ENCODE results near the gene PCSK6. TPM values are rescaled to one million over a fixed set of nuclear protein-coding genes. Genes with fewer than 3 reads are reported as not detected.

PCSK6 gene
- total RNA-seq, 3 donors from 2014 or later (not counting 1 experiment from before 2014, with no cell fraction given) = 1.5 to 2.4 (median 2.4) TPM

GRCh38 chr15:101307048-101307896 is 182.2 kb downstream of the PCSK6 start:
- no peak for TF ChIP-seq CTCF (IDR thresholded peaks at IDR 0.05)
- H3K36me3 ChIP-seq (ENCODE audit: control insufficient read depth, insufficient read depth, low read length) = no peaks in the 10 kb centered on the region
- intact Hi-C loops (cut with micrococcal nuclease) = no loop called here
- no peaks in the 10 kb centered on the region for H3K9me3 ChIP-seq (ENCODE audit: control insufficient read depth, insufficient read depth, low read length)
- no peaks in the 10 kb centered on the region for H3K9me3 Mint-ChIP-seq
- H3K4me1 ChIP-seq (ENCODE audit: control insufficient read depth, insufficient read depth, low read length) = no peaks in the 10 kb centered on the region
- no peak for ATAC-seq
- no peaks in the 10 kb centered on the region for H3K27me3 ChIP-seq (ENCODE audit: control insufficient read depth, insufficient read depth, low read length)
- no peaks in the 10 kb centered on the region for H3K4me1 Mint-ChIP-seq
- no peak overlapping the region for H3K27ac ChIP-seq (ENCODE audit: low read length)
- no peak overlapping the region for H3K4me3 ChIP-seq (ENCODE audit: low read length)
- no peaks in the 10 kb centered on the region for H3K36me3 Mint-ChIP-seq
- peaks cover 0 to 4% of the 10 kb centered on the region in 2 donors for H3K27me3 Mint-ChIP-seq (ENCODE audit: low read depth in 2 of 2)
- 78% methylated on average over 24 of the region's 24 CpGs for WGBS (ENCODE audit: insufficient coverage)
- no peak overlapping the region for H3K27ac Mint-ChIP-seq
- H3K4me3 Mint-ChIP-seq = no peak overlapping the region
- DNase-seq = peak in 1 of 2 donors; percentile 11

GRCh38 chr15:101306341-101307047 is 183.0 kb downstream of the PCSK6 start:
- intact Hi-C loops (cut with micrococcal nuclease) = no loop called here
- no peaks in the 10 kb centered on the region for H3K36me3 ChIP-seq (ENCODE audit: control insufficient read depth, insufficient read depth, low read length)
- H3K9me3 ChIP-seq (ENCODE audit: control insufficient read depth, insufficient read depth, low read length) = no peaks in the 10 kb centered on the region
- no peak for ATAC-seq
- no peaks in the 10 kb centered on the region for H3K4me1 Mint-ChIP-seq
- H3K27me3 Mint-ChIP-seq (ENCODE audit: low read depth in 2 of 2) = no peaks in the 10 kb centered on the region
- no peaks in the 10 kb centered on the region for H3K4me1 ChIP-seq (ENCODE audit: control insufficient read depth, insufficient read depth, low read length)
- no peak for TF ChIP-seq CTCF (IDR thresholded peaks at IDR 0.05)
- WGBS (ENCODE audit: insufficient coverage) = 85% methylated on average over 10 of the region's 10 CpGs
- no peak overlapping the region for H3K27ac Mint-ChIP-seq
- no peak overlapping the region for H3K27ac ChIP-seq (ENCODE audit: low read length)
- no peaks in the 10 kb centered on the region for H3K27me3 ChIP-seq (ENCODE audit: control insufficient read depth, insufficient read depth, low read length)
- H3K4me3 Mint-ChIP-seq = no peak overlapping the region
- no peak overlapping the region for H3K4me3 ChIP-seq (ENCODE audit: low read length)
- no peak for DNase-seq
- no peaks in the 10 kb centered on the region for H3K9me3 Mint-ChIP-seq
- no peaks in the 10 kb centered on the region for H3K36me3 Mint-ChIP-seq

GRCh38 chr15:101305820-101306255 is 183.7 kb downstream of the PCSK6 start:
- H3K9me3 ChIP-seq (ENCODE audit: control insufficient read depth, insufficient read depth, low read length) = no peaks in the 10 kb centered on the region
- H3K4me1 ChIP-seq (ENCODE audit: control insufficient read depth, insufficient read depth, low read length) = no peaks in the 10 kb centered on the region
- DNase-seq = no peak
- Mint-ChIP-seq H3K27me3 (ENCODE audit: low read depth in 2 of 2) (no peaks in the 10 kb centered on the region), H3K36me3 (no peaks in the 10 kb centered on the region), H3K9me3 (no peaks in the 10 kb centered on the region), H3K4me3 (no peak overlapping the region), H3K27ac (no peak overlapping the region), H3K4me1 (no peaks in the 10 kb centered on the region)
- intact Hi-C loops (cut with micrococcal nuclease) = no loop called here
- WGBS (ENCODE audit: insufficient coverage) = 92% methylated on average over 8 of the region's 8 CpGs
- H3K27me3 ChIP-seq (ENCODE audit: control insufficient read depth, insufficient read depth, low read length) = no peaks in the 10 kb centered on the region
- no peak for TF ChIP-seq CTCF (IDR thresholded peaks at IDR 0.05)
- H3K27ac ChIP-seq (ENCODE audit: low read length) = no peak overlapping the region
- no peak overlapping the region for H3K4me3 ChIP-seq (ENCODE audit: low read length)
- no peak for ATAC-seq
- no peaks in the 10 kb centered on the region for H3K36me3 ChIP-seq (ENCODE audit: control insufficient read depth, insufficient read depth, low read length)
